Endothelial cell of umbilical vein (primary cell): ENCODE results near the gene ZNF91. TPM values are rescaled to one million over a fixed set of nuclear protein-coding genes. Genes with fewer than 3 reads are reported as not detected.

Experiments
- BruUV-seq: library from RNA; stranded (reverse); fragments of 400-500 nt; replicated peaks from 2 replicates; lab custom pipeline; 2021; lab: Mats Ljungman, UMichigan
- CTCF ChIA-PET: fragments of 300-600, 350-600 bp; sonication (Branson Sonifier 250); formaldehyde crosslinking; loops from one replicate; lab custom pipeline; 2021; ENCODE audit warnings: antibody characterized with exemption, inconsistent platforms; lab: Charles Lee
- POLR2A ChIA-PET: fragments of 300-600, 350-600 bp; sonication (Branson Sonifier 250); formaldehyde crosslinking; loops from one replicate; lab custom pipeline; 2021; ENCODE audit warnings: antibody characterized with exemption, inconsistent platforms; lab: Charles Lee
- DNase-seq: peaks from one replicate; pipeline ENCODE4 v3.0.0-alpha.2; 2011; ENCODE audit warnings: low read depth, low spot score
- FAIRE-seq: peaks from 2 replicates; lab custom pipeline; 2011; peaks lifted over from hg19 to GRCh38; lab: Jason Lieb, UNC
- H2AFZ ChIP-seq: 2 replicates; pipeline ENCODE4 v1.6.0; 2012; ENCODE audit warnings: low read depth, low read length, control low read depth, inconsistent platforms
- H3K27ac ChIP-seq: 2 replicates; pipeline ENCODE4 v1.5.1; 2011; ENCODE audit warnings: low read depth, mild to moderate bottlenecking, control low read depth, low read length, moderate library complexity; ENCODE audit not compliant: insufficient read depth
- H3K27me3 ChIP-seq, 2 experiments: 2 replicates each; pipeline versions ENCODE4 v1.6.0 to v1.6.1; 2011; ENCODE audit warnings: low read length in 2 of 2, mixed read lengths in 1 of 2; ENCODE audit not compliant: control insufficient read depth in 2 of 2, insufficient read depth in 2 of 2
- H3K36me3 ChIP-seq, 2 experiments: 2 replicates in 1 of 2; 3 replicates in 1 of 2; pipeline ENCODE4 v1.5.1; 2011; ENCODE audit warnings: low read length in 2 of 2, mild to moderate bottlenecking in 1 of 2, moderate library complexity in 1 of 2; ENCODE audit not compliant: control insufficient read depth in 2 of 2, insufficient read depth in 2 of 2; ENCODE audit errors: extremely low read depth in 1 of 2
- H3K4me1 ChIP-seq: 3 replicates; pipeline ENCODE4 v1.5.1; 2011; ENCODE audit warnings: mild to moderate bottlenecking, low read length; ENCODE audit not compliant: control insufficient read depth, insufficient read depth; ENCODE audit errors: extremely low read depth
- H3K4me2 ChIP-seq: 2 replicates; pipeline ENCODE4 v1.6.1; 2011; ENCODE audit warnings: low read length, control low read depth, mixed read lengths; ENCODE audit not compliant: insufficient read depth
- H3K4me3 ChIP-seq, 3 experiments: fragments of 200-600 bp in 1 of 3; sonication (generic), shearing (Covaris generic) in 1 of 3; replicated peaks in 1 of 3; 2 replicates each; pipeline ENCODE4 v1.5.1; 2011 to 2016; ENCODE audit warnings: control low read depth in 3 of 3, low read length in 3 of 3, mild to moderate bottlenecking in 2 of 3, inconsistent platforms in 1 of 3, low read depth in 1 of 3, moderate library complexity in 1 of 3; ENCODE audit not compliant: insufficient read depth in 1 of 3
- H3K79me2 ChIP-seq: 2 replicates; pipeline ENCODE4 v1.6.0; 2012; ENCODE audit warnings: low read length, inconsistent platforms; ENCODE audit not compliant: control insufficient read depth, insufficient read depth
- H3K9ac ChIP-seq: replicated peaks from 2 replicates; pipeline ENCODE3; 2011; ENCODE audit warnings: low read length, control low read depth; ENCODE audit not compliant: insufficient read depth; ENCODE audit errors: extremely low read depth
- H3K9me1 ChIP-seq: replicated peaks from 3 replicates; pipeline ENCODE4 v1.6.0; 2011; ENCODE audit warnings: mild to moderate bottlenecking, low read length; ENCODE audit not compliant: control insufficient read depth, insufficient read depth; ENCODE audit errors: extremely low read depth
- H3K9me3 ChIP-seq: replicated peaks from 2 replicates; pipeline ENCODE4 v1.5.1; 2012; ENCODE audit warnings: low read length, inconsistent platforms; ENCODE audit not compliant: control insufficient read depth, insufficient read depth
- H4K20me1 ChIP-seq: replicated peaks from 2 replicates; pipeline ENCODE3; 2011; ENCODE audit warnings: mild to moderate bottlenecking, low read length; ENCODE audit not compliant: control insufficient read depth, insufficient read depth; ENCODE audit errors: extremely low read depth
- EZH2 ChIP-seq: IDR thresholded peaks from 2 replicates; pipeline ENCODE4 v1.6.1; 2012; ENCODE audit warnings: borderline replicate concordance, low read depth, mild to moderate bottlenecking, moderate library complexity, low read length, inconsistent platforms; ENCODE audit not compliant: severe bottlenecking
- FOS ChIP-seq: IDR thresholded peaks from 2 replicates; pipeline ENCODE4 v1.6.1; 2011; ENCODE audit warnings: mild to moderate bottlenecking, low read length, moderate library complexity, borderline replicate concordance; ENCODE audit not compliant: insufficient read depth
- GATA2 ChIP-seq: IDR thresholded peaks from 2 replicates; pipeline ENCODE4 v1.7.0; 2011; ENCODE audit warnings: low read depth, mild to moderate bottlenecking, moderate library complexity, mixed read lengths, low read length; ENCODE audit not compliant: insufficient read length, insufficient read depth
- JUN ChIP-seq: IDR thresholded peaks from 2 replicates; pipeline ENCODE4 v1.6.1; 2011; ENCODE audit warnings: borderline replicate concordance, low read depth; ENCODE audit not compliant: insufficient read length, insufficient read depth
- MYC ChIP-seq: IDR thresholded peaks from one replicate; pipeline ENCODE4 v1.6.1; 2011; ENCODE audit warnings: mild to moderate bottlenecking, low read depth, low read length
- POLR2A ChIP-seq: IDR thresholded peaks from 2 replicates; pipeline ENCODE4 v1.6.1; 2012; ENCODE audit warnings: low read depth, mild to moderate bottlenecking, control low read depth, low read length
- POLR2AphosphoS5 ChIP-seq: IDR thresholded peaks from 2 replicates; pipeline ENCODE4 v1.6.1; 2012; ENCODE audit warnings: low read depth, mild to moderate bottlenecking, control low read depth, low read length, moderate library complexity; ENCODE audit not compliant: insufficient read depth
- dilution Hi-C: fragments of 300-500 bp; cut with MboI; formaldehyde crosslinking; loops from one replicate; pipeline ENCODE4 v1.15.0; 2019; ENCODE audit warnings: low sequenced_read_pairs; ENCODE audit not compliant: extremely low pct_ligation_motif_present
- intact Hi-C: fragments of 100-400 bp; cut with micrococcal nuclease; formaldehyde crosslinking; loops from one replicate; pipeline ENCODE4 v1.10.0; 2022
- polyA plus RNA-seq, 4 experiments: library from polyadenylated mRNA; depleted of rRNA in 3 of 4; stranded (reverse) in 3 of 4; unstranded in 1 of 4; fragments of >200 nt; gene quantifications; 2 replicates each; pipeline versions ENCODE4 v1.2.1 to v1.2.3, GENCODE V29; 2011 to 2012; ENCODE audit warnings: missing spikeins in 1 of 4
- total RNA-seq: library from RNA; stranded (reverse); gene quantifications from 2 replicates; pipeline ENCODE4 v1.2.3, GENCODE V29; 2021
- TF ChIP-seq, protein P1 (sequence below): IDR thresholded peaks from 2 replicates; pipeline ENCODE4 v1.6.1; 2011; ENCODE audit not compliant: insufficient read depth, insufficient read length
- TF ChIP-seq, protein P2 (sequence below), 2 donors: IDR thresholded peaks; 1 replicate in 1 of 2; 2 replicates in 1 of 2; pipeline ENCODE4 v1.5.1; 2011; ENCODE audit warnings: low read length in 2 of 2, mild to moderate bottlenecking in 2 of 2, moderate library complexity in 2 of 2, control low read depth in 1 of 2, inconsistent platforms in 1 of 2, low read depth in 1 of 2; ENCODE audit not compliant: insufficient read depth in 1 of 2; ENCODE audit errors: extremely low read depth in 1 of 2

Gene ZNF91
- total and polyA plus RNA-seq, 2 donors (not counting 3 experiments of a cell fraction or from before 2014, with no cell fraction given): 9.6 to 17.0 TPM

DNA sequence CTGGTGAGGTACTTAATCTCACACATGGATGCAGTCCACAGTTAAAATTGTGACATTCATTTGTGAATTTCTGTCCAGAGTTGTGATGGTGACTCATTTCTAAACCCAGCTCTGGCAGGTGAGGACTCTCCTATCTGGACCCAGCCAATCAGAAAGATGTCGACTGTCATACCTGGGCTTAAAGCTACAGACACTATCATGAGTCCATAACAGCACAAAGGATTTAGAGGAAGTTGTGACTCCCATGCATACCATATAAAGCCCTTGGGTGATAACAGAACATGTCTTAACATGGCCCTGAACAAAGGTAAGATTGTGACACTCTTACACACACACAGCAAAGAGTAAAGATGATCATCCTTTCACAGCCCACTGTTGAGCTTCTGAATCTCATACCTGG is 85.3 kb downstream of the ZNF91 start:
- no peaks in the 10 kb centered on the region for H3K79me2 ChIP-seq
- no peak overlapping the region for H3K27ac ChIP-seq
- no peaks in the 10 kb centered on the region for H3K36me3 ChIP-seq
- CTCF ChIA-PET: no interaction called here
- H2AFZ ChIP-seq: no peak overlapping the region
- no peak for DNase-seq
- no peak for FAIRE-seq
- intact Hi-C loops (no loop called here), dilution Hi-C loops (no loop called here)
- TF ChIP-seq GATA2: no peak
- no peak for TF ChIP-seq EZH2
- no peak for TF ChIP-seq FOS
- TF ChIP-seq, protein P1, sequence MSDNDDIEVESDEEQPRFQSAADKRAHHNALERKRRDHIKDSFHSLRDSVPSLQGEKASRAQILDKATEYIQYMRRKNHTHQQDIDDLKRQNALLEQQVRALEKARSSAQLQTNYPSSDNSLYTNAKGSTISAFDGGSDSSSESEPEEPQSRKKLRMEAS: no peak
- TF ChIP-seq POLR2A: no peak
- TF ChIP-seq MYC: no peak
- no peak for TF ChIP-seq POLR2AphosphoS5
- no peak for TF ChIP-seq JUN
- TF ChIP-seq, protein P2, sequence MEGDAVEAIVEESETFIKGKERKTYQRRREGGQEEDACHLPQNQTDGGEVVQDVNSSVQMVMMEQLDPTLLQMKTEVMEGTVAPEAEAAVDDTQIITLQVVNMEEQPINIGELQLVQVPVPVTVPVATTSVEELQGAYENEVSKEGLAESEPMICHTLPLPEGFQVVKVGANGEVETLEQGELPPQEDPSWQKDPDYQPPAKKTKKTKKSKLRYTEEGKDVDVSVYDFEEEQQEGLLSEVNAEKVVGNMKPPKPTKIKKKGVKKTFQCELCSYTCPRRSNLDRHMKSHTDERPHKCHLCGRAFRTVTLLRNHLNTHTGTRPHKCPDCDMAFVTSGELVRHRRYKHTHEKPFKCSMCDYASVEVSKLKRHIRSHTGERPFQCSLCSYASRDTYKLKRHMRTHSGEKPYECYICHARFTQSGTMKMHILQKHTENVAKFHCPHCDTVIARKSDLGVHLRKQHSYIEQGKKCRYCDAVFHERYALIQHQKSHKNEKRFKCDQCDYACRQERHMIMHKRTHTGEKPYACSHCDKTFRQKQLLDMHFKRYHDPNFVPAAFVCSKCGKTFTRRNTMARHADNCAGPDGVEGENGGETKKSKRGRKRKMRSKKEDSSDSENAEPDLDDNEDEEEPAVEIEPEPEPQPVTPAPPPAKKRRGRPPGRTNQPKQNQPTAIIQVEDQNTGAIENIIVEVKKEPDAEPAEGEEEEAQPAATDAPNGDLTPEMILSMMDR (IDR thresholded peaks at IDR 0.05; ENCODE audit: extremely low read depth in 1 of 2, insufficient read depth in 1 of 2, low read depth in 1 of 2, low read length in 2 of 2): no peak
- H3K4me1 ChIP-seq: no peaks in the 10 kb centered on the region
- no peaks in the 10 kb centered on the region for H3K9me3 ChIP-seq
- H3K4me2 ChIP-seq: no peak overlapping the region
- no peak overlapping the region for H3K9ac ChIP-seq
- no peak overlapping the region for H3K4me3 ChIP-seq
- H4K20me1 ChIP-seq: no peaks in the 10 kb centered on the region
- no TSS peak for BruUV-seq
- no peaks in the 10 kb centered on the region for H3K9me1 ChIP-seq
- POLR2A ChIA-PET: no interaction called here
- no peaks in the 10 kb centered on the region for H3K27me3 ChIP-seq
